Measurements from ENCODE around the gene CMTR1.

- no peak for TF ChIP-seq EZH2 (IDR thresholded peaks at IDR 0.05; ENCODE audit: borderline replicate concordance, low read length)
- no peak for TF ChIP-seq CTCF (conservative IDR thresholded peaks at IDR 0.05 in 1 of 2, IDR thresholded peaks at IDR 0.05 in 1 of 2; ENCODE audit: extremely low read depth in 1 of 2, insufficient read depth in 1 of 2, low read depth in 1 of 2, low read length in 2 of 2)
Measured at GRCh38 chr6:37479266-37479854, 46.3 kb downstream of the CMTR1 start.
